ENCODE measurements around the gene PRXL2B.

Gene PRXL2B

GRCh38 chr1:2587860-2588571 lies 1.4 kb downstream of the PRXL2B start:
- DNase-seq: no peak

- DNase-seq: no peak
These were observed 2.3 kb downstream of the PRXL2B start for GRCh38 chr1:2588661-2589430.

- DNase-seq: no peak
These were observed 3.1 kb downstream of the PRXL2B start for GRCh38 chr1:2589431-2590232.

GRCh38 chr1:2590233-2591141 lies 3.9 kb downstream of the PRXL2B start:
- no peak for DNase-seq

GRCh38 chr1:2591233-2591580 lies 4.6 kb downstream of the PRXL2B start:
- no peak for DNase-seq

- no peak for DNase-seq
These were observed 5.1 kb downstream of the PRXL2B start for GRCh38 chr1:2591581-2592261.

GRCh38 chr1:2592672-2593071 lies 6.1 kb downstream of the PRXL2B start:
- no peak for DNase-seq

GRCh38 chr1:2593251-2593878 lies 6.8 kb downstream of the PRXL2B start:
- no peak for DNase-seq

- no peak for DNase-seq
These were observed 7.5 kb downstream of the PRXL2B start for GRCh38 chr1:2594001-2594640.

GRCh38 chr1:2594641-2595131 lies 8.1 kb downstream of the PRXL2B start:
- no peak for DNase-seq

- no peak for DNase-seq
These were observed 8.8 kb downstream of the PRXL2B start for GRCh38 chr1:2595261-2595811.

GRCh38 chr1:2595812-2596529 lies 9.4 kb downstream of the PRXL2B start:
- DNase-seq: no peak

GRCh38 chr1:2596530-2597333 lies 10.2 kb downstream of the PRXL2B start:
- DNase-seq: no peak

GRCh38 chr1:2597441-2598328 lies 11.1 kb downstream of the PRXL2B start:
- no peak for DNase-seq

- DNase-seq: no peak
These were observed 11.9 kb downstream of the PRXL2B start for GRCh38 chr1:2598329-2598931.

- DNase-seq: no peak
These were observed 15.2 kb downstream of the PRXL2B start for GRCh38 chr1:2601721-2602303.

GRCh38 chr1:2602311-2602835 lies 15.8 kb downstream of the PRXL2B start:
- DNase-seq: no peak

Measured in central memory CD4-positive, alpha-beta T cell (primary cell).